Loucy (cell line): Measurements from ENCODE around the gene LDAH.

Experiments used
- H2AFZ ChIP-seq: fragments of 200-600 bp; sonication (generic); 2 replicates; pipeline ENCODE4 v1.6.0; 2016; ENCODE audit warnings: antibody characterized with exemption, mild to moderate bottlenecking, low read length, moderate library complexity
- H3F3A ChIP-seq: fragments of 200-600 bp; 2 replicates; pipeline ENCODE4 v1.6.0; 2016; ENCODE audit warnings: antibody characterized with exemption, low read depth, mild to moderate bottlenecking
- H3K27me3 ChIP-seq: fragments of 200-600 bp; sonication (generic); 2 replicates; pipeline ENCODE4 v1.6.1; 2014; ENCODE audit warnings: low read length, mild to moderate bottlenecking; ENCODE audit not compliant: insufficient read depth, poor library complexity, severe bottlenecking
- H3K36me3 ChIP-seq: fragments of 200-600 bp; sonication (generic); 2 replicates; pipeline ENCODE4 v1.6.1; 2016; ENCODE audit warnings: low read length; ENCODE audit not compliant: insufficient read depth
- H3K4me1 ChIP-seq: fragments of 200-600 bp; sonication (generic); 2 replicates; pipeline ENCODE4 v1.5.1; 2014; ENCODE audit warnings: low read length, mild to moderate bottlenecking; ENCODE audit not compliant: insufficient read depth, poor library complexity, severe bottlenecking
- H3K4me2 ChIP-seq: fragments of 200-600 bp; sonication (generic); 2 replicates; pipeline ENCODE4 v1.6.0; 2014; ENCODE audit warnings: antibody characterized with exemption, low read length, low read depth, mild to moderate bottlenecking; ENCODE audit not compliant: poor library complexity, severe bottlenecking
- H3K4me3 ChIP-seq: fragments of 200-600 bp; sonication (generic); 2 replicates; pipeline ENCODE4 v1.5.1; 2014; ENCODE audit warnings: low read length, mild to moderate bottlenecking, mixed read lengths; ENCODE audit not compliant: poor library complexity, severe bottlenecking
- H3K79me2 ChIP-seq: fragments of 200-600 bp; sonication (generic); 2 replicates; pipeline ENCODE4 v1.6.1; 2014; ENCODE audit warnings: low read length; ENCODE audit not compliant: insufficient read depth
- H3K9ac ChIP-seq: fragments of 200-600 bp; sonication (generic); 2 replicates; pipeline ENCODE4 v1.6.0; 2014; ENCODE audit warnings: mild to moderate bottlenecking, low read depth, low read length, moderate library complexity; ENCODE audit not compliant: poor library complexity, severe bottlenecking
- H3K9me2 ChIP-seq: fragments of 200-600 bp; sonication (generic); replicated peaks from 2 replicates; pipeline ENCODE4 v1.6.1; 2016; ENCODE audit warnings: low read depth, low read length, mixed read lengths
- H3K9me3 ChIP-seq: fragments of 200-600 bp; sonication (generic); 2 replicates; pipeline ENCODE4 v1.6.1; 2014; ENCODE audit warnings: mild to moderate bottlenecking, antibody characterized with exemption, low read length, low read depth; ENCODE audit not compliant: insufficient read depth
- H4K20me1 ChIP-seq: fragments of 200-600 bp; sonication (generic); 2 replicates; pipeline ENCODE4 v1.6.0; 2014; ENCODE audit warnings: antibody characterized with exemption, low read length, mild to moderate bottlenecking; ENCODE audit not compliant: insufficient read depth, poor library complexity, severe bottlenecking
- EZH2phosphoT487 ChIP-seq: fragments of 200-600 bp; IDR thresholded peaks from 2 replicates; pipeline ENCODE4 v1.6.1; 2018; ENCODE audit warnings: antibody characterized with exemption, mild to moderate bottlenecking, moderate library complexity, borderline replicate concordance
- TF ChIP-seq, protein P1 (sequence below): fragments of 200-600 bp; sonication (generic); conservative IDR thresholded peaks from 2 replicates; pipeline ENCODE4 v1.5.1; 2014; ENCODE audit warnings: mild to moderate bottlenecking, antibody characterized with exemption, low read length

LDAH gene

DNA sequence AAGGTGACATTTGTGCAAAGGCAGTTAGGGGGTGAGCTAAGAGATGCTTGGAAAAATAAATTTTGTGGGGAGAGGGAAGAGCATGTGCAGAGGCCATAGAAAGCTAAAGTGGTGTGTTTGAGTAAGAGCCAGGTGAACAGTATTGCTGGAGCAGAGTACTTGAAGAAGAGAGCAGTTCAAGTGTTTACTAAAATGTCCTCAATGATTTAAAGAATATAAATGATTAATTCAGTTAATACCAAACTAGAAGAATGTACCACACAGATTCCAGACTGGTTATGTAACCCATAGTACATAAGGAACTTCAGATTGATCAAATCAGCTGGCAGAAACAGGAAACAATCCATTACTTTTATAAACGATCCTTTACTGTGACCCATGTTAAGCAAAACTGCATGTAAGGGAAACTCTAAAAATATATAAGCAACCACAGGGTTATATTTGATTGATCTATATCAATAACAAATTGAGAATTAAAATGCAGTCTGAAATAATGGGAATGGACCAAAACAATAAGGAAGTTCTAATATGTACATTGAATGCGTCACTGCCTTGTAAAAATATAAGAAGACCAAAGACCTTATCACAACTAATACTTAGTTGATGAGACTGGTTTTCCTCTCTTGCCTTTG lies 76.9 kb downstream of the LDAH start:
- TF ChIP-seq, protein P1, sequence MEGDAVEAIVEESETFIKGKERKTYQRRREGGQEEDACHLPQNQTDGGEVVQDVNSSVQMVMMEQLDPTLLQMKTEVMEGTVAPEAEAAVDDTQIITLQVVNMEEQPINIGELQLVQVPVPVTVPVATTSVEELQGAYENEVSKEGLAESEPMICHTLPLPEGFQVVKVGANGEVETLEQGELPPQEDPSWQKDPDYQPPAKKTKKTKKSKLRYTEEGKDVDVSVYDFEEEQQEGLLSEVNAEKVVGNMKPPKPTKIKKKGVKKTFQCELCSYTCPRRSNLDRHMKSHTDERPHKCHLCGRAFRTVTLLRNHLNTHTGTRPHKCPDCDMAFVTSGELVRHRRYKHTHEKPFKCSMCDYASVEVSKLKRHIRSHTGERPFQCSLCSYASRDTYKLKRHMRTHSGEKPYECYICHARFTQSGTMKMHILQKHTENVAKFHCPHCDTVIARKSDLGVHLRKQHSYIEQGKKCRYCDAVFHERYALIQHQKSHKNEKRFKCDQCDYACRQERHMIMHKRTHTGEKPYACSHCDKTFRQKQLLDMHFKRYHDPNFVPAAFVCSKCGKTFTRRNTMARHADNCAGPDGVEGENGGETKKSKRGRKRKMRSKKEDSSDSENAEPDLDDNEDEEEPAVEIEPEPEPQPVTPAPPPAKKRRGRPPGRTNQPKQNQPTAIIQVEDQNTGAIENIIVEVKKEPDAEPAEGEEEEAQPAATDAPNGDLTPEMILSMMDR, result no peak
- no peak for TF ChIP-seq EZH2phosphoT487
- Histone ChIP-seq H3F3A (no peaks in the 10 kb centered on the region), H3K27me3 (no peaks in the 10 kb centered on the region), H3K9me2 (no peaks in the 10 kb centered on the region), H3K36me3 (no peaks in the 10 kb centered on the region), H3K4me1 (peaks cover 3% of the 10 kb centered on the region), H4K20me1 (no peaks in the 10 kb centered on the region), H3K9ac (no peak overlapping the region), H3K79me2 (no peaks in the 10 kb centered on the region), H3K4me3 (no peak overlapping the region), H3K9me3 (no peaks in the 10 kb centered on the region), H2AFZ (no peak overlapping the region), H3K4me2 (no peak overlapping the region)

DNA sequence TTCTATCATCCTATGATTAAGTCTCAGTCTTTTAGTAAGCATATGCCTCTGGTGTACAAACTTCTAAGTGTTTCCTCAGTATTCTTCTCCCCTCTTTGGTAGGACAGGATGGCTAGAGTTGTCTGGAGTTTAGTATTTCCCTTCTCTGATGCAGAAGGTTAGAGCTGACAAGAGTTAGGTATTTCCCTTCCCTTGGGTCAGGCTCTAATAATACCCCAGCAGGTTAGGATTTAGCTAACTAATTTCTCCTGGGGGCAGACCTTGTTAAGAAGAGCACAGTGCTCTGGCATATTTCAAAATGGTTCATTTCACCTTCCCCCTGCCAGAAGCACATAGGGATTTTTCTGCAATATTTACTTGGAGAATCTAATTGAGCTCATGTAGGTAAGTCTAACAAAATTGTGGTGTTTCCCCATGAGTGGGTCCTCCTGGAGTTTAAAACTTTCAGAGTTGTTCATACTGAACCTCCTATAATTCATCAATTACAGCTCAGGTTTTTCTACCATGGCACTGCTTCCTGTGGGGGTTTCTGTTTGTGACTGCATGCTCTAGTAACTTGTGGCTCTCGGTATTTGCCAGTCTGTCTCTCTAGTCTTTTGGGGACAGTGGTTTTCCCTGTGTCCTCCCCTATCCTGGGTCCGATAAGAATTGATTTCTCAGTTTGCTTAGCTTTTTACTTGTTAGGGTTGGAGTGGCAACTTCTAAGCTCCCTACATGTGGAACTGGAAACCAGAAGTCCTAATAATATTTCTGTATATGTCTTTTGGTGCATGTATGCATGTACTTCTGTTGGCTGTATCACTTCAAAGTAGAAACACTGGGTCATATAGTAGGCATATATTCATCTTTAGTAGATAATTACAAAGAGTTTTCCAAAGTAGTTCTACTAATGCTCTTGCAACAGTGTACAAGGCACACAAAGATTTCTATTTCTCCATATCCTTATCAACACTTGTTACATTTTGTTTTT lies 78.2 kb downstream of the LDAH start:
- Histone ChIP-seq H3K4me2 (no peak overlapping the region), H3K4me3 (no peak overlapping the region), H3K9me2 (no peaks in the 10 kb centered on the region), H3F3A (no peaks in the 10 kb centered on the region), H3K9me3 (no peaks in the 10 kb centered on the region), H4K20me1 (no peaks in the 10 kb centered on the region), H2AFZ (no peak overlapping the region), H3K4me1 (peaks cover 3% of the 10 kb centered on the region), H3K9ac (no peak overlapping the region), H3K79me2 (no peaks in the 10 kb centered on the region), H3K36me3 (no peaks in the 10 kb centered on the region), H3K27me3 (no peaks in the 10 kb centered on the region)
- TF ChIP-seq EZH2phosphoT487, result no peak
- TF ChIP-seq, protein P1, result no peak

DNA sequence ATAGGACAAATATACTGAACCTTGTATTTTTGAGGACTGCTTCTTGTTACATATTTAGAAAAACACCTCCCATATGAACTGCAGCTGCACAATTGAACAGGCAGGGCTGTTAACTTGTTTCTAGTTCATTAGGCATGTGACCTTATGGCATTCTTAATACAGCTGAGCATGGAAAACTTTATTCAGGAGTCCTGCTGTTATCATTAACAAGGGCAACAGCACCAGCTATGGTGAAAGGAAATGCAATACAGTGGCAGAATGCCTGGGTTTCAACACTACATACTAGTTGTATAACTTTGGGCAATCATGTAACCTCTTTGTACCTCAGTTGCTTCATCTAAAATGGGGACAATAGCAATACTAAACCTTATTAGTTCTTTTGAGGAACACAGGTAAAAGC lies 84.1 kb downstream of the LDAH start:
- Histone ChIP-seq H4K20me1 (no peaks in the 10 kb centered on the region), H3K9ac (no peak overlapping the region), H3F3A (no peaks in the 10 kb centered on the region), H2AFZ (peak overlapping the region; percentile 13; the same call in 1 of the 2 replicates), H3K4me2 (no peak overlapping the region), H3K36me3 (no peaks in the 10 kb centered on the region), H3K9me2 (no peaks in the 10 kb centered on the region), H3K4me1 (peaks cover 11% of the 10 kb centered on the region), H3K27me3 (no peaks in the 10 kb centered on the region), H3K79me2 (no peaks in the 10 kb centered on the region), H3K9me3 (no peaks in the 10 kb centered on the region), H3K4me3 (no peak overlapping the region)
- TF ChIP-seq, protein P1, result no peak
- no peak for TF ChIP-seq EZH2phosphoT487
